ENCODE results near the gene MRNIP.

- TF ChIP-seq CTCF (conservative IDR thresholded peaks at IDR 0.05) = no peak
- TF ChIP-seq EZH2 (IDR thresholded peaks at IDR 0.05; ENCODE audit: low read depth) = no peak
Measured at GRCh38 chr5:179863449-179864085, 5.0 kb upstream of the MRNIP start.
